OCI-LY1 (cell line): Measurements from ENCODE around the gene CMIP.

Source experiments
- H2AFZ ChIP-seq: fragments of 200-600 bp; sonication (generic), shearing (Covaris generic); 2 replicates; pipeline ENCODE4 v1.6.0; 2014; ENCODE audit warnings: antibody characterized with exemption, mild to moderate bottlenecking, low read length
- H3F3A ChIP-seq: fragments of 200-600 bp; sonication (generic), shearing (Covaris generic); 2 replicates; pipeline ENCODE4 v1.6.0; 2014; ENCODE audit warnings: mild to moderate bottlenecking, antibody characterized with exemption, low read length, moderate library complexity; ENCODE audit not compliant: insufficient read depth
- H3K27ac ChIP-seq: fragments of 200-600 bp; sonication (generic); 2 replicates; pipeline ENCODE4 v1.5.1; 2014; ENCODE audit warnings: low read length, mixed run types, mild to moderate bottlenecking, low read depth; ENCODE audit not compliant: poor library complexity, severe bottlenecking
- H3K27me3 ChIP-seq: fragments of 200-600 bp; sonication (generic); 2 replicates; pipeline ENCODE4 v1.6.0; 2014; ENCODE audit warnings: antibody characterized with exemption, mild to moderate bottlenecking, low read length, moderate library complexity; ENCODE audit not compliant: insufficient read depth
- H3K36me3 ChIP-seq: fragments of 200-600 bp; sonication (generic); 2 replicates; pipeline ENCODE4 v1.6.1; 2014; ENCODE audit warnings: mild to moderate bottlenecking, antibody characterized with exemption, low read length, moderate library complexity, mixed read lengths; ENCODE audit not compliant: insufficient read depth
- H3K4me1 ChIP-seq: fragments of 200-600 bp; sonication (generic); 2 replicates; pipeline ENCODE4 v1.5.1; 2014; ENCODE audit warnings: mild to moderate bottlenecking, low read length, moderate library complexity; ENCODE audit not compliant: insufficient read depth, severe bottlenecking
- H3K4me2 ChIP-seq: fragments of 200-600 bp; sonication (generic), shearing (Covaris generic); 2 replicates; pipeline ENCODE4 v1.6.1; 2014; ENCODE audit warnings: low read length
- H3K4me3 ChIP-seq: fragments of 200-600 bp; sonication (generic); 2 replicates; pipeline ENCODE4 v1.5.1; 2014; ENCODE audit warnings: low read length, low read depth, mild to moderate bottlenecking, mixed read lengths; ENCODE audit not compliant: poor library complexity, severe bottlenecking
- H3K79me2 ChIP-seq: fragments of 200-600 bp; shearing (Covaris generic); 2 replicates; pipeline ENCODE4 v1.6.1; 2016; ENCODE audit warnings: mixed run types, low read length, mixed read lengths; ENCODE audit not compliant: insufficient read depth
- H3K9ac ChIP-seq: fragments of 200-600 bp; sonication (generic), shearing (Covaris generic); 2 replicates; pipeline ENCODE4 v1.6.1; 2014; ENCODE audit warnings: mild to moderate bottlenecking, low read length, mixed read lengths
- H3K9me2 ChIP-seq: fragments of 200-600 bp; sonication (generic), shearing (Covaris generic); 2 replicates; pipeline ENCODE4 v1.6.1; 2014; ENCODE audit warnings: low read depth, mild to moderate bottlenecking, low read length, mixed read lengths
- H3K9me3 ChIP-seq: fragments of 200-600 bp; shearing (Covaris generic); 2 replicates; pipeline ENCODE4 v1.6.1; 2014; ENCODE audit warnings: low read length, mixed read lengths
- H4K20me1 ChIP-seq: fragments of 200-600 bp; sonication (generic), shearing (Covaris generic); 2 replicates; pipeline ENCODE4 v1.6.0; 2016; ENCODE audit warnings: mild to moderate bottlenecking, low read length; ENCODE audit not compliant: insufficient read depth
- CTCF ChIP-seq: fragments of 200-600 bp; sonication (generic), shearing (Covaris generic); IDR thresholded peaks from 2 replicates; pipeline ENCODE4 v1.5.1; 2017; ENCODE audit warnings: mild to moderate bottlenecking, antibody characterized with exemption, low read length, moderate library complexity, mixed read lengths
- EZH2 ChIP-seq: fragments of 200-600 bp; sonication (generic), shearing (Covaris generic); IDR thresholded peaks from 2 replicates; pipeline ENCODE4 v1.8.0; 2017; ENCODE audit warnings: borderline replicate concordance, mixed run types, mild to moderate bottlenecking, antibody characterized with exemption, low read length, moderate library complexity, mixed read lengths

Gene CMIP

GRCh38 chr16:81695321-81696165 lies 250.9 kb downstream of the CMIP start:
- Histone ChIP-seq H2AFZ (no peak overlapping the region), H3K9me3 (no peaks in the 10 kb centered on the region), H3K4me1 (peaks cover 53% of the 10 kb centered on the region), H3K4me2 (no peak overlapping the region), H3K36me3 (peaks cover 68% of the 10 kb centered on the region), H3K79me2 (no peaks in the 10 kb centered on the region), H3K9ac (peak overlapping the region; percentile 30; the same call in 1 of the 2 replicates), H3F3A (no peaks in the 10 kb centered on the region), H4K20me1 (no peaks in the 10 kb centered on the region), H3K9me2 (no peaks in the 10 kb centered on the region), H3K4me3 (no peak overlapping the region), H3K27me3 (no peaks in the 10 kb centered on the region), H3K27ac (peak overlapping the region; percentile 93)
- TF ChIP-seq CTCF (no peak), EZH2 (no peak)

- H3K79me2 ChIP-seq, result no peaks in the 10 kb centered on the region
- H3K9ac ChIP-seq, result no peak overlapping the region; the same call in 1 of the 2 replicates
- H3F3A ChIP-seq, result no peaks in the 10 kb centered on the region
- no peaks in the 10 kb centered on the region for H3K9me2 ChIP-seq
- H3K36me3 ChIP-seq, result peaks cover 64% of the 10 kb centered on the region
- no peaks in the 10 kb centered on the region for H4K20me1 ChIP-seq
- peaks cover 53% of the 10 kb centered on the region for H3K4me1 ChIP-seq
- no peak overlapping the region for H3K4me3 ChIP-seq
- no peak overlapping the region for H2AFZ ChIP-seq
- no peaks in the 10 kb centered on the region for H3K9me3 ChIP-seq
- peak overlapping the region; percentile 93 for H3K27ac ChIP-seq
- no peak overlapping the region for H3K4me2 ChIP-seq
- H3K27me3 ChIP-seq, result no peaks in the 10 kb centered on the region
- TF ChIP-seq EZH2 (no peak), CTCF (no peak)
Observed at GRCh38 chr16:81696166-81696960, 251.8 kb downstream of the CMIP start.

- H3K27ac ChIP-seq, result peak overlapping the region; percentile 93
- H3K9me2 ChIP-seq, result no peaks in the 10 kb centered on the region
- peaks cover 62% of the 10 kb centered on the region for H3K36me3 ChIP-seq
Observed at GRCh38 chr16:81696961-81697615, 252.5 kb downstream of the CMIP start.

More at GRCh38 chr16:81696961-81697615, 252.5 kb downstream of the CMIP start:
- Histone ChIP-seq H3F3A (no peaks in the 10 kb centered on the region), H3K4me2 (no peak overlapping the region), H3K9me3 (no peaks in the 10 kb centered on the region), H3K9ac (no peak overlapping the region), H3K4me3 (no peak overlapping the region), H3K79me2 (no peaks in the 10 kb centered on the region), H2AFZ (no peak overlapping the region), H3K27me3 (no peaks in the 10 kb centered on the region), H3K4me1 (peaks cover 53% of the 10 kb centered on the region), H4K20me1 (no peaks in the 10 kb centered on the region)
- TF ChIP-seq CTCF (peak; percentile 76), EZH2 (no peak)
